ENCODE results near the gene INTS7. TPM values are rescaled to one million over a fixed set of nuclear protein-coding genes. Genes with fewer than 3 reads are reported as not detected.

Gene INTS7
- total RNA-seq, 3 donors from 2014 or later, result 13.3 to 16.0 (median 13.3) TPM

GRCh38 chr1:212074313-212074712 is 39.0 kb upstream of the INTS7 start:
- H3K4me1 ChIP-seq (ENCODE audit: low read depth), result no peaks in the 10 kb centered on the region
- H3K9me3 ChIP-seq, result no peaks in the 10 kb centered on the region
- intact Hi-C loops (cut with DNase I, micrococcal nuclease), result loop anchor here in 1 of 2 donors (5.0 kb wide), 1 partner anchor 293 kb away; no protein-coding TSS in a partner anchor
- no peak for TF ChIP-seq CTCF (IDR thresholded peaks at IDR 0.05)
- DNase-seq (no peak), ATAC-seq (no peak)
- H3K4me3 ChIP-seq, result no peak overlapping the region
- H3K36me3 ChIP-seq (ENCODE audit: low read depth), result no peaks in the 10 kb centered on the region

GRCh38 chr1:212073490-212073889 is 38.1 kb upstream of the INTS7 start:
- Histone ChIP-seq H3K9me3 (no peaks in the 10 kb centered on the region), H3K4me1 (ENCODE audit: low read depth) (no peaks in the 10 kb centered on the region), H3K36me3 (ENCODE audit: low read depth) (no peaks in the 10 kb centered on the region), H3K4me3 (no peak overlapping the region)
- TF ChIP-seq CTCF (IDR thresholded peaks at IDR 0.05), result no peak
- intact Hi-C loops (cut with DNase I, micrococcal nuclease), result loop anchor here in 1 of 2 donors (5.0 kb wide), 1 partner anchor 294 kb away; no protein-coding TSS in a partner anchor
- ATAC-seq (no peak), DNase-seq (no peak)

GRCh38 chr1:212072047-212072446 is 36.7 kb upstream of the INTS7 start:
- no peaks in the 10 kb centered on the region for H3K9me3 ChIP-seq
- DNase-seq, result no peak
- no peaks in the 10 kb centered on the region for H3K4me1 ChIP-seq (ENCODE audit: low read depth)
- no peak for ATAC-seq
- intact Hi-C loops (cut with DNase I, micrococcal nuclease), result loop anchor here in 1 of 2 donors (5.0 kb wide), 1 partner anchor 295 kb away; no protein-coding TSS in a partner anchor
- TF ChIP-seq CTCF (IDR thresholded peaks at IDR 0.05), result no peak
- no peak overlapping the region for H3K4me3 ChIP-seq
- H3K36me3 ChIP-seq (ENCODE audit: low read depth), result no peaks in the 10 kb centered on the region

- no peaks in the 10 kb centered on the region for H3K36me3 ChIP-seq (ENCODE audit: low read depth)
- no peaks in the 10 kb centered on the region for H3K4me1 ChIP-seq (ENCODE audit: low read depth)
- peak in 1 of 3 donors; percentile 12 for DNase-seq
- ATAC-seq, result peak; percentile 73
- no peaks in the 10 kb centered on the region for H3K9me3 ChIP-seq
- peak; percentile 19 for TF ChIP-seq CTCF (IDR thresholded peaks at IDR 0.05)
- intact Hi-C loops (cut with DNase I, micrococcal nuclease), result loop anchor here (2.0 to 5.0 kb wide), 2 partner anchors 220 to 296 kb away; no protein-coding TSS in a partner anchor
- no peak overlapping the region for H3K4me3 ChIP-seq
Observed at GRCh38 chr1:212070720-212071302, 35.5 kb upstream of the INTS7 start.

GRCh38 chr1:212067787-212068186 is 32.4 kb upstream of the INTS7 start:
- ATAC-seq (no peak), DNase-seq (no peak)
- Histone ChIP-seq H3K9me3 (no peaks in the 10 kb centered on the region), H3K4me1 (ENCODE audit: low read depth) (no peaks in the 10 kb centered on the region), H3K36me3 (ENCODE audit: low read depth) (no peaks in the 10 kb centered on the region), H3K4me3 (no peak overlapping the region)
- intact Hi-C loops (cut with DNase I, micrococcal nuclease), result loop anchor here (10.0 kb wide), 3 partner anchors 247 to 387 kb away; no protein-coding TSS in a partner anchor
- no peak for TF ChIP-seq CTCF (IDR thresholded peaks at IDR 0.05)
